ENCODE data around the gene STAB2. TPM values are rescaled to one million over a fixed set of nuclear protein-coding genes. Genes with fewer than 3 reads are reported as not detected.

Gene STAB2
- total and polyA plus RNA-seq, 2 of the 8 experiments (the other 6 are each of a cell fraction or from before 2014, with no cell fraction given), result not detected

DNA sequence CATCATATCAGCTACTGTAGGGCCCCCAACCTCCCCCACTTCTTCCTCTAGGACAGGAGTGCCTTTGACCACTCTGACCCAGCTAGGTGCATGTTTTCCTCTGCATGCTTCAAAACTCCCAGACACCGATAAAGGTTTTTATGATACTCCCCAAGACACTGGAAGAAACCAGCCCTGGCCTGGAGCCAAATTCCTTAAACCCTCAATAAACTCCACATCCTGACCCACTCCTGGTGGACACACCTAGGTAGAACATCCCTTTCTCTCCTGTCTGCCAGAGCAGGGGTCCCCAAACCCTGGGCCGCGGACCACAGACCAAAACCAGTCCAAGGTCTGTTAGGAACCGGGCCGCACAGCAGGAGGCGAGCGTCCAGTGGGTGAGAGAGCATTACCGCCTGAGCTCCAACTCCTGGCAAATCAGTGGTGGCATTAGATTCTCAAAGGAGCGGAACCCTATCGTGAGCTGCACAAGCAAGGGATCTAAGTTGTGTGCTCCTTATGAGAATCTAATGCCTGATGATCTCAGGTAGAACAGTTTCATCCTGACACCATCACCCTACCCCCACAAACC, 204.4 kb downstream of the STAB2 start:
- Histone ChIP-seq H4K20me1 (replicated peaks in 1 of 2; ENCODE audit: control insufficient read depth in 1 of 2, insufficient read depth in 2 of 2, low read length in 2 of 2) (no peaks in the 10 kb centered on the region), H2BK15ac (ENCODE audit: low read length) (no peak overlapping the region), H3K23ac (ENCODE audit: insufficient read length) (no peak overlapping the region), H3K79me1 (ENCODE audit: low read depth, low read length) (no peaks in the 10 kb centered on the region), H3K56ac (replicated peaks; ENCODE audit: insufficient read length, low read depth, low read length) (no peak overlapping the region), H4K91ac (replicated peaks; ENCODE audit: insufficient read length, low read length) (no peak overlapping the region), H2BK5ac (ENCODE audit: low read depth, low read length) (no peak overlapping the region), H3K18ac (ENCODE audit: extremely low read depth, low read length) (no peak overlapping the region), H3K4me2 (ENCODE audit: insufficient read depth in 1 of 2, low read depth in 2 of 2, low read length in 2 of 2) (no peak overlapping the region), H3K27me3 (replicated peaks in 1 of 4; ENCODE audit: control insufficient read depth in 3 of 4, extremely low read depth in 1 of 4, insufficient read depth in 3 of 4, low read length in 3 of 4) (no peaks in the 10 kb centered on the region), H3K4ac (replicated peaks; ENCODE audit: insufficient read length, low read depth, low read length) (no peak overlapping the region), H2AFZ (ENCODE audit: low read length) (no peak overlapping the region), H4K5ac (ENCODE audit: insufficient read length, low read depth, low read length) (no peak overlapping the region), H3K36me3 (ENCODE audit: control insufficient read depth in 2 of 4, insufficient read depth in 4 of 4, low read length in 3 of 4) (peaks cover 0 to 24% (median 10%) of the 10 kb centered on the region in 4 experiments; a peak in 5 of 8 replicates), H3K23me2 (ENCODE audit: low read depth, low read length) (no peaks in the 10 kb centered on the region), H3K9ac (replicated peaks in 1 of 4; ENCODE audit: extremely low read depth in 1 of 4, low read depth in 3 of 4, low read length in 3 of 4) (0 out of 7 replicates have a peak overlapping the region, but pooled peaks of 1 of the 4 experiments have one; percentile 20), H3K9me3 (ENCODE audit: insufficient read depth in 2 of 2, low read depth in 1 of 2, low read length in 1 of 2) (no peaks in the 10 kb centered on the region; a peak in 1 of 4 replicates), H3K14ac (ENCODE audit: insufficient read length) (no peak overlapping the region), H2BK20ac (ENCODE audit: low read length) (no peak overlapping the region), H3K79me2 (ENCODE audit: control insufficient read depth in 1 of 2, insufficient read depth in 2 of 2, low read length in 2 of 2) (no peaks in the 10 kb centered on the region), H2AK5ac (ENCODE audit: low read depth, low read length) (no peak overlapping the region), H2BK120ac (replicated peaks; ENCODE audit: low read depth, low read length) (no peak overlapping the region), H4K8ac (ENCODE audit: extremely low read depth, insufficient read depth, low read length) (no peak overlapping the region), H3K4me1 (replicated peaks in 1 of 4; ENCODE audit: control insufficient read depth in 3 of 4, insufficient read depth in 4 of 4, low read length in 3 of 4) (peaks cover 0 to 4% (median 2%) of the 10 kb centered on the region in 4 experiments; a peak in 2 of 7 replicates), H2BK12ac (ENCODE audit: low read depth, low read length) (no peak overlapping the region), H3K4me3 (ENCODE audit: extremely low read depth in 1 of 4, insufficient read depth in 2 of 4, low read depth in 3 of 4, low read length in 4 of 4) (no peak overlapping the region), H3K27ac (ENCODE audit: low read depth, low read length) (no peak overlapping the region)
- FAIRE-seq, result no peak
- DNase-seq (ENCODE audit: low read depth in 1 of 2, low spot score in 2 of 2), result no peak
- ChIA-PET POLR2A (ENCODE audit: partially characterized antibody) (no interaction called here), CTCF (ENCODE audit: partially characterized antibody) (interaction anchor here (1.2 to 1.4 kb wide), 2 partner anchors 9 to 10 kb away, joined by 3 read pairs; no protein-coding TSS in a partner anchor)
- 75% methylated on average over 10 of the region's 10 CpGs; no CpG with 5 or more reads in 1 of the 2 experiments for WGBS, 2 experiments (ENCODE audit: extremely low coverage in 1 of 2, insufficient coverage in 1 of 2, insufficient read length in 1 of 2, insufficient replicate concordance in 2 of 2, low coverage in 1 of 2, low lambda C conversion rate in 2 of 2, missing lambda C conversion rate in 1 of 2)
- TF ChIP-seq RFX5 (IDR thresholded peaks at IDR 0.05; ENCODE audit: borderline replicate concordance, low read depth, low read length) (no peak), NRF1 (IDR thresholded peaks at IDR 0.05; ENCODE audit: low read depth, low read length) (no peak)
